ENCODE results near the gene CCDC85A.

CCDC85A gene

DNA sequence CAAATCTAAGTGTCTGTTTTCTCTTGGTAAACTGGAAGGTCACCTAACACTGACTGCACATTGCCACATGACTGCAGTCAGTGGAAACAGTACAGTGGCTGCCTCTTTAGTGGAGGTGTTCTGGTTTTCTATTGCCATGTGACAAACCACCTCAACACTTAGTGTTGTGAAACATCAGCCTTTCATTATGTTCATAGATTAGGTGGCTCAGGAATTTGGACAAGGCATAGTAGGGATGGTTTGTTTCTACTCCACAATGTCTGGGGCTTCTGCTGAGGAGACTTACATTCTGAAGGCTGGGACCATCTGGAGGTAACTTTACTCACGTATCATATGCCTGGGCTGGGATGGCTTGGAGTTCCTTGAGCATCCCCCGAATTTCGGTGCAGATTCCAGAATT lies 26.5 kb downstream of the CCDC85A start:
- TF ChIP-seq, protein P1, sequence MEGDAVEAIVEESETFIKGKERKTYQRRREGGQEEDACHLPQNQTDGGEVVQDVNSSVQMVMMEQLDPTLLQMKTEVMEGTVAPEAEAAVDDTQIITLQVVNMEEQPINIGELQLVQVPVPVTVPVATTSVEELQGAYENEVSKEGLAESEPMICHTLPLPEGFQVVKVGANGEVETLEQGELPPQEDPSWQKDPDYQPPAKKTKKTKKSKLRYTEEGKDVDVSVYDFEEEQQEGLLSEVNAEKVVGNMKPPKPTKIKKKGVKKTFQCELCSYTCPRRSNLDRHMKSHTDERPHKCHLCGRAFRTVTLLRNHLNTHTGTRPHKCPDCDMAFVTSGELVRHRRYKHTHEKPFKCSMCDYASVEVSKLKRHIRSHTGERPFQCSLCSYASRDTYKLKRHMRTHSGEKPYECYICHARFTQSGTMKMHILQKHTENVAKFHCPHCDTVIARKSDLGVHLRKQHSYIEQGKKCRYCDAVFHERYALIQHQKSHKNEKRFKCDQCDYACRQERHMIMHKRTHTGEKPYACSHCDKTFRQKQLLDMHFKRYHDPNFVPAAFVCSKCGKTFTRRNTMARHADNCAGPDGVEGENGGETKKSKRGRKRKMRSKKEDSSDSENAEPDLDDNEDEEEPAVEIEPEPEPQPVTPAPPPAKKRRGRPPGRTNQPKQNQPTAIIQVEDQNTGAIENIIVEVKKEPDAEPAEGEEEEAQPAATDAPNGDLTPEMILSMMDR (IDR thresholded peaks at IDR 0.05): no peak

DNA sequence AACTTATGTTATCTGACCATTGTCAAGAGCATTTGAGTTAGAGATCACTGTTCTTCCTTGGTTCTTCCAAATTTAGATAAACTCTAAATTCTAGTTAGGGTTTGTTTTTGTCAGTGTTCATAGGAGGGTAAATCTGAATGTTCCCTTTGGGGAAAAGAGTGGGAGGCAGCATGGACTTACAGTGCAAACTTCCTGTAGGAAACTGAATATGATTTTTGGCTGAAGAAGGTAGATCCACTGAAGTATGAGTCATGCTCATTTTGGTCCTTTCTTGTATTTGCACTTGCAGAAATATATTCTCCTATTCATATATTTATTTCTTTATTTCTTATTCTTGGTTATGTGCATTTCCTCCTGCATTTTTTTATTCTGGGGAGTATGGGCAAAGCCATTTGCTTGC lies 27.3 kb downstream of the CCDC85A start:
- TF ChIP-seq, protein P1 (IDR thresholded peaks at IDR 0.05): no peak

DNA sequence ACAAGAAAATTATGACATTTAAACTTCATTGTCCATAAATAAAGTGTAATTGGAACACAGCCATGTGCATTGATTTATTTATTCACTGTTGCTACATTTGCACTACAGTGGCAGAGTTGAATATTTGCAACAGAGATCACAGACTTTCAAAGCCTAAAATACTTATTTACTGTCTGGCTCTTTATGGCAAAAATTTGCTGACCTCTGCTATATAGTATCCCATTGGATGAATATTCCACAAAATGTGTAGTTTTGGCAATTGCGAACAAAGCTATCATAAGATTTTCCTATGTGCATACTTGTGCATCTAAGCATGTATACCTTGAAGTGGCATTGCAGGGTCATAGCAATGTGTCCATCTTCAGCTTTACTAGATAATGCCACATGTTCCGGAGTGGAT lies 32.1 kb downstream of the CCDC85A start:
- TF ChIP-seq, protein P1 (IDR thresholded peaks at IDR 0.05): no peak

DNA sequence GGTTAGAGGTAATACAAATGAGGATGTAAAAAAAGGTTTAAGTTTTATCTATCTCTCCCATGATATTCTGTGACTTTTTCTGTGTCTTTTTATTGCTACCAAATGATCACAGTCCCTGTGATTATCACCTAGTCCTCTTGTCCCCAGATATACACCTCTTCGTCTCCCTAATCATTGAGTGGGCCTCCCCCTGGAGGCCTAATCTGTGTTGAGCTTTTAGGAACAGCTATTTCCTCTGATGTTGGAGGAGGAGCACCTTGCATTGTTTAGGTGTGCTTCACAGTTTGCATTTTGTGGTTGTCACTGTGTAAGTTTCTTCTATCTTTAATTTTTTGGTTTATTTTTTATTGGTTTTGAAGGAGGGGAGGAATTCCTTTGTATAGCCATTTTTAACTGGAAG lies 33.3 kb downstream of the CCDC85A start:
- TF ChIP-seq, protein P1 (IDR thresholded peaks at IDR 0.05): no peak

DNA sequence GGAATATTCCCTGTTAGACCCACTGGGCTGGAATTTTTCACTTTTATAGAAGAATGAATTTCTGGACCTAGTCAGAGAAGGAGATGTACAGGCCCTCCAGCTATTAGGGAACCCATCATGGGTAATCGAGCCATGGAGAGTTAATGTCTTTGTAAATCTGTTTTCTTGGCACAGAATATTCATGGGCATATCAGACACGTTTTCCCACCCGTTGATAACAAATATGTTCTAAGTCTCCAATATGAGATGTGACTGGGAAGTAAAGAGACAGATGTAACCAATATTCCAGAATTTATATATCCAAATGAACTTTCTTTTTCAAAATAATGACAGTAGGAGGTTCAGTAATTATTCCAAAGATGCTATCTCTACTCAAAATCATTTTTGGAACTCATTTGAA lies 38.7 kb downstream of the CCDC85A start:
- TF ChIP-seq, protein P1 (IDR thresholded peaks at IDR 0.05): no peak

DNA sequence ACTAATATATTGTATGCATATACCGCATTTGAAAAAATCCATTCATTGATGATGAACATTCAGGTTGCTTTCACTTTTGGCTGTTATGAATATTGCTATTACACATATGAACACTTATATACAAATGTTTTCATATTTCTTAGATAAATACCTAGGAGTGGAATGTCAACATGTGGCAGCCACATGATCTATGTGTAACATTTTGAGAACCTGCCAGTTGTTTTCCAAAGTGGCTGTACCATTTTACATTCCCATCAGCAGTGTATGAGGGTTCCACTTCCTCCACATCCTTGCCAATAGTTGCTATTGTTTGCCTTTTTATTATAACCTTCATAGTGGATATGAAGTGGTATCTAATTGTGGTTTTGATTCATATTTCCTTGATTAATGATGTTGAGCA lies 40.5 kb downstream of the CCDC85A start:
- TF ChIP-seq, protein P1 (IDR thresholded peaks at IDR 0.05): no peak

DNA sequence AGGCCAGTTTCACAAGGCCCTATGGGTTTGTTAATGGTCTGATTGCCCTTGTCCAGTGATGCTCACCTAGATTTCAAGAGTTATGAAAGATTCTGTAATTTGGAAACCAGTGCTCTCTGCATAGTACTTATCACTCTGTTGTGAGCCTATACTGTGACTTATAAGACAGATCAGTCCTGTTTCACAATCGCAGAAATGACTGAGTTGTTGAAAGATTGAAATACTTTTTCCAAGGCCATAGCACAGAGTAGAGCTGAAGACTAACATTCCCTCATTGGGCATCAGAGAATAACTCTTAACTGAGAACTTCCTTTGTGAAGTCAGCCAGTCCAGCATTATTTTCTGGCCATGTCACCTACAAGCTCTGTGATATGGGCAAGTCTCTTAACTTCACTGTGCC lies 44.0 kb downstream of the CCDC85A start:
- TF ChIP-seq, protein P1 (IDR thresholded peaks at IDR 0.05): no peak

DNA sequence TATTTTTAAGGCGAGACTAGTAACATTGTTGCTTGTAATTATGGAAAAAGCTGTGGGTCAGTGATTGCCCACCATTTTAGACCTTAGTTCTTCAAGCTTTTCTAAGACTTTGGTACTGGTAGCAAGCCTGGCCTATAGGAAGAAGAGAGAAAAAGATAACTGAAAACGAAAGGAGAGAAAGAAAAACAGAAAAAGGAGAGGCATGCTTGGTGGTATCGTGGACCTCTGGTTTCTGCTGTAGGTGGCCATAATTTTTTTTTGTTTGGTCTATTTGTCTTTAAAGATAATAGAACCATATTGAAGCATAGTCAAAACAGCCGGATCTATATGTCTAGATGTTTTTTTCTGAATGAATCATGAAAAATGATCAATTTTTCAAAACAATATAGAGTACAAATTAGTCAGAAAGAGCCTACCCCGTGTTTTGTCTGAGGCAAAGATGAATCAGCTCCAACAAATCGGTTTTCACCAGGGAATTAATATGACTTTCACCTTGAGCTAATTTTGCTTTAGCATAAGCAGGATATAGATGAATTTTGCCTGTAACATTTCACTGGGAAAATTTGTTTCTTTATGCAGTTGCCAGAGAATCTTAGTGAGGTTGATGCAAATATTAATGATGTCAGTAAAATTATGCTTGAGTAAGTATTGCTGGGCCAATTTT lies 45.7 kb downstream of the CCDC85A start:
- TF ChIP-seq, protein P1 (IDR thresholded peaks at IDR 0.05): no peak
